ENCODE measurements around the gene GGTLC1. TPM values are rescaled to one million over a fixed set of nuclear protein-coding genes. Genes with fewer than 3 reads are reported as not detected.
"Not testable (repeated sequence)": the region's sequence is repeated elsewhere in the genome, so short reads cannot be mapped to it uniquely, and the experiment has no call there.

GGTLC1 gene
- polyA plus RNA-seq, 3 donors from 2014 or later, result not detected

DNA sequence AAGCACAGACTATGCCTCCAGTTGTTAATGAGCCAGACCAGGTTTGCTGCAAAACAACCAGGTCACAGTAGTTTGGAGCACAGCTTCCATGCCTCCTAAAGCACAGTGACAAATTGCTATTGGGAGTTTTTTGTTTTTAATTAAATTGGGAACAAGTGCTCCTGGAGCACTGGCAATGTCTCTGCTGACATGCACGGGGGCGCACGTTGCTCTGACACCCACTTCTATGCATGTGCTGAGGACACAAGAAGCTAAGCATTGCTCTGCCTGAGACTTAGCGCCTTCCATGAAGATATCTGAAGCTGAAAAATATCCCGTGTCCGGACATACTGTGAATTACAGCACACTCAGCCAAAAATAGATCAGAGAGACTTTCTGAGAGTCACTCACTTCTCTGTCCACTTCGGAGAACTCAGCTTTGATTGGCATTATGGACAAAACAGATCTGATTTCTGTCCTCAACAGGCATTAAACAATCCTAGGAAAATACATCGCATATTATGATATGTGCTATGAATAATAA, 18.6 kb upstream of the GGTLC1 start:
- Mint-ChIP-seq H3K4me3 (no peak overlapping the region), H3K9me3 (no peaks in the 10 kb centered on the region), H3K36me3 (no peaks in the 10 kb centered on the region), H3K4me1 (peaks cover 10 to 14% of the 10 kb centered on the region in 2 donors), H3K27me3 (ENCODE audit: low read depth in 3 of 3) (peaks cover 2 to 3% (median 2%) of the 10 kb centered on the region in 3 donors), H3K27ac (no peak overlapping the region)
- no peak for DNase-seq

DNA sequence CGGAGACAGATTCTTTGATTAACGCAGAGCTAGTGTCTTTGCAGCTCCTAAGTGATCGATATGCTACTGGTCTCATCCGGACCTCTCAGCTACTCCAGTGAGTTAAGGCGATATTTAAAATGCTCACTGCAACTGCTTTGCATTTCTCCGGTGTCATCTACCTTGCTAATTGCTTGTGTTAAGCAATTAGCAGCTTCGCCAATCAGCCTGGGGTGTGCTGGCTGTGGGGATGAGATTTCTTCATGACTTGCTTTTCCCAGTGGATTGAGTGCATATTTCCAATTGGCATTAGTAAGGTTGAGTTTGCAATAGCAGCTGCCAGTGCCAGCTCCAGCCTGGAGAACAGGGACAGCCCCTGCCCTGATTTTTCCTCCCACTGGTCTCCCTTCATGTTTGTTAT, 18.0 kb upstream of the GGTLC1 start:
- no peaks in the 10 kb centered on the region for H3K9me3 Mint-ChIP-seq
- H3K4me3 Mint-ChIP-seq, result no peak overlapping the region
- H3K36me3 Mint-ChIP-seq, result no peaks in the 10 kb centered on the region
- H3K27me3 Mint-ChIP-seq (ENCODE audit: low read depth in 3 of 3), result peaks cover 2 to 3% (median 3%) of the 10 kb centered on the region in 3 donors
- no peak overlapping the region for H3K27ac Mint-ChIP-seq
- DNase-seq, result no peak
- H3K4me1 Mint-ChIP-seq, result peaks cover 8 to 10% of the 10 kb centered on the region in 2 donors

DNA sequence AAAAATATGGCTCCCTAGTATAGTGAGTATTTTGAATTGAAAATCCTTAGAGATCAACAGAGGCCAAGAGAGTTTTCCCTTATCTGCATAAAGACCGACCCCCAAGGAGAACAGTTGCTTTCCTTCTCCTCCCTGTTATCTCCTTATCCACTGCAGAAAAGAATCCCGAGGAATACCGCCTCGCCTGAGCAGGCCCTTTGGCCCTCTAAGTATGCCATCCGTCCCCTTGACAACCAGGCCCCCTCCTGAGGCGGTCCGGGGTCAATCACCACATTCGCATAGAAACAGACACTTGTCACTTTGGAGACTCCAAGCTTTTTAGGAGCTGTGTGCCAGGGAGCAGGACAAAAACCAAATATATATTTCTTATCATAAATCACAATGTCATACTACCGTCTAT, 15.9 kb upstream of the GGTLC1 start:
- Mint-ChIP-seq H3K4me3 (no peak overlapping the region), H3K36me3 (no peaks in the 10 kb centered on the region), H3K9me3 (no peaks in the 10 kb centered on the region), H3K27me3 (ENCODE audit: low read depth in 3 of 3) (peaks cover 3 to 6% (median 4%) of the 10 kb centered on the region in 3 donors), H3K27ac (peak overlapping the region in 1 of 6 donors; percentile 13), H3K4me1 (peaks cover 5 to 10% of the 10 kb centered on the region in 2 donors)
- DNase-seq, result no peak

DNA sequence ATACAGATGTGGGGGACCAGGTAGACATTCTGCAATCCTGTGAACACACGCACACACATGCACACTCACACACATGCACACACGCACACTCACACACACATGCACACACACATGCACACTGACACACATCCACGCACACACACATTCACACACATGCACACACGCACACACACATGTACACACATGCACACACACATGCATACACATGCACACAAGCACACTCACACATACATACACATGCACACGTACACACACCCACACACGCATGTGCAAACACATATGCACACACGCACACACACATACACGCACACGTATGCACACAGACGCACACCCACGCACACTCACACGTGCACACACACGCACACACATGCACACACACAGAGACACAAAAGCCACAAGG, 14.3 kb upstream of the GGTLC1 start:
- peaks cover 3 to 6% (median 6%) of the 10 kb centered on the region in 3 donors for H3K27me3 Mint-ChIP-seq (ENCODE audit: low read depth in 3 of 3)
- no peak overlapping the region for H3K4me3 Mint-ChIP-seq
- no peaks in the 10 kb centered on the region for H3K9me3 Mint-ChIP-seq
- no peak for DNase-seq
- H3K36me3 Mint-ChIP-seq, result no peaks in the 10 kb centered on the region
- no peak overlapping the region for H3K27ac Mint-ChIP-seq
- peaks cover 5 to 10% of the 10 kb centered on the region in 2 donors for H3K4me1 Mint-ChIP-seq

DNA sequence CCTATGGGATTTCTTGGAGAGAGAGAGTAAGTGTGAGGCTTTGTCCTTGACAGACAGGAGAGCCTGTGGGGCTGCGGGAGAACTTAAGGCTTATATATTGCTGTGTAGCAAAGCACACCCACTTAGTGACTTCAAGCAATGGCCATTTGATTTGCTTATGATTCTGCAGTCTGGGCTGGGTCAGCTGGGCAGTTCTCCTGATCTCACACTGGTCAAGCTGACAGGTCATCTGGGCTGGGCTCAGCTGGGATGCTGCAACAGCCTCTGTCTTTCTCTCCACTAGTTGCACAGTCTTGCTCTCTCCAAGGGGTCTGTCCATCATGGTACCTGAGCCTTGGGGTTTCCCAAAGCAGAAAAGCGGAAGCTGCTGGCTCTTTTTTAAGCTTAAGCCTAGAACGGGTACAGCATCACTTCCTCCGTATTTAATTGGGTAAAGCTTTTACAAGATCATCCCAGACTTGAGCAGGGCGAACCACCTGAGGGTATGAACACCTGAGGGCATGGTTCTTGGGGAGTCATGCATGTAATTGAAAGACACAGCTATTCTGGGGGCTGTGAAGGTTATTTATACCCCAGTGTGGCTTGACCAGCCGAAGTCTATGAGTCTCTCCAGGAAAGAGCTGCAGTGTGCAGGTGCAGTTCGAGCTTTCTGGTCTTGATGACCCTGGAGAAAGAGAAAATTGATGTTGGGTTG, 13.3 kb upstream of the GGTLC1 start:
- H3K4me1 Mint-ChIP-seq, result peaks cover 5 to 10% of the 10 kb centered on the region in 2 donors
- H3K4me3 Mint-ChIP-seq, result no peak overlapping the region
- no peak for DNase-seq
- peak overlapping the region in 1 of 6 donors; percentile 26 for H3K27ac Mint-ChIP-seq
- peaks cover 6 to 7% (median 6%) of the 10 kb centered on the region in 3 donors for H3K27me3 Mint-ChIP-seq (ENCODE audit: low read depth in 3 of 3)
- no peaks in the 10 kb centered on the region for H3K9me3 Mint-ChIP-seq
- H3K36me3 Mint-ChIP-seq, result no peaks in the 10 kb centered on the region

DNA sequence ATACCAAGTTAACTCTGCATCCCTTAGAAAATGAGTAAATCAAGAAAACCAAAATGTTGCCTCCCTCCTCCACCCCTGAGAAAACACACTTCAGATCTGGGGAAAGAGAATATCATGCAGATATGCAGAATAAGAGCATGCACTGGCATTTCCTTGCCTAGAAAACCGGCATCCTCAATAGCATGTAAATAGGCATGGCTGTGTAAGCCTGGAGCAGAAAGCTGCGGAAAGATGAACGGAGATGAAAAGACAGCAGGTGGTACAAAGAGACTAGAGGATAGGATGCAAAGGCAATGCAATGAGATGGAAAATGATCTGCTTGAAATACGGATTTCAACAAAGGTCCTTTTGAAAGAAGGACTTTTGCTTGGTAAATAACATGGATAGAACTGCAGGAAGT, 10.3 kb upstream of the GGTLC1 start:
- H3K4me3 Mint-ChIP-seq, result no peak overlapping the region
- H3K27ac Mint-ChIP-seq, result no peak overlapping the region
- peaks cover 5 to 10% of the 10 kb centered on the region in 2 donors for H3K4me1 Mint-ChIP-seq
- peaks cover 9 to 10% (median 10%) of the 10 kb centered on the region in 3 donors for H3K27me3 Mint-ChIP-seq (ENCODE audit: low read depth in 3 of 3)
- no peaks in the 10 kb centered on the region for H3K36me3 Mint-ChIP-seq
- H3K9me3 Mint-ChIP-seq, result no peaks in the 10 kb centered on the region
- no peak for DNase-seq

DNA sequence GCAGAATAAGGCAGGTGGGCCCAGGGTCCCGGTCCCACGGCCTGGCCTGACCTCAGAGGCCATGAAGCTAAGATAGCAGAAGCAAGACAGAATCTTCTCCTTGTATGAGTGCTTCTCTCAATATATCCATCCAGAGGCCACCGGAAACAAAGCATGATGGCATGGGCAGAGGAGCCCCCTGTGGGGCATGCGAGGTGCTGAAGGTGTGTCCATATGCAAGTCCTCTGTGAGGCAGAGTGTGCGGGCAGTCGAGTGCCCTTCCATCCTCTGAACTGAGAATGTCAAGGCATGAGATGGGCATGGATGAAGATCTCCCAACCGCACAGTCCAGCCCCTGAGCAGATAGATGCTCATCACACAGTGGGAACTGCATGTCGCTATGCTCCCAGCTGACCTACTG, 9.8 kb upstream of the GGTLC1 start:
- Mint-ChIP-seq H3K36me3 (no peaks in the 10 kb centered on the region), H3K4me1 (peaks cover 5 to 10% of the 10 kb centered on the region in 2 donors), H3K9me3 (no peaks in the 10 kb centered on the region), H3K4me3 (no peak overlapping the region), H3K27ac (no peak overlapping the region), H3K27me3 (ENCODE audit: low read depth in 3 of 3) (peaks cover 9 to 10% (median 10%) of the 10 kb centered on the region in 3 donors)
- DNase-seq, result no peak

DNA sequence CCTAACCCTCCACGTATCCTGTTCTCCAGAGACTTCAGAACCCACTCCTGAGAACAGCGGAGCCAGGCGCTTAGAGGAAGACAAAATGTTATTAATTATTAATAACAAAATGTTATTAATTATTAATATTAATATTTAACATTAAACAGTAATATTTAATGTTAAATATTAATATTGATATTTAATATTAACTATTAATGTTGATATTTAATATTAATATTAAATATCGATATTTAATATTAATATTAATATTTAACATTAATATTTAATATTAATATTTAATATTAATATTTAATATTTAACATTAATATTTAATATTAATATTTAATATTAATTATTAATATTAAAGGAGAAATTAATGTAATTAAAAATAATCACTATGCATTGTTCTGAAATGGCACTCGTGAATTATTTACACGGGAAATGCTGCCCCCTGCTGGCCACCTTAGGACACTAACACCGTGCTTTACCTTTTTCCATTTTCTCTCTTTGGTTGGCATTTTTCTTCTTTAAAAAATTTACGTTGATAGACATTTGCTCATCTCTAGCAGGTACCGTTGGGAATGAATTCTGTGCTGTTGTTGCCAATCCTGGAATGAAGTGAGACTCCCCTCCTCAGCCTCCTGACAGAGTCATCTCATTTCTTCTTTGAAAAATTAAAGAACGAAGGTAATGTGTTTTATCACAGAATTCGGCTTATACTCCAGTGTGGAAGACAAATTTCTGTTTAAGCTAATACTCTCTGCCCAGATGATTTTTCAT, 7.5 kb upstream of the GGTLC1 start:
- Mint-ChIP-seq H3K4me1 (no peaks in the 10 kb centered on the region), H3K36me3 (no peaks in the 10 kb centered on the region), H3K27ac (peak overlapping the region in 3 of 6 donors; percentile 9 to 60 (median 18)), H3K4me3 (no peak overlapping the region), H3K9me3 (no peaks in the 10 kb centered on the region), H3K27me3 (ENCODE audit: low read depth in 3 of 3) (peaks cover 5 to 10% (median 9%) of the 10 kb centered on the region in 3 donors)
- peak in 2 of 3 donors; percentile 36 to 48 for DNase-seq

DNA sequence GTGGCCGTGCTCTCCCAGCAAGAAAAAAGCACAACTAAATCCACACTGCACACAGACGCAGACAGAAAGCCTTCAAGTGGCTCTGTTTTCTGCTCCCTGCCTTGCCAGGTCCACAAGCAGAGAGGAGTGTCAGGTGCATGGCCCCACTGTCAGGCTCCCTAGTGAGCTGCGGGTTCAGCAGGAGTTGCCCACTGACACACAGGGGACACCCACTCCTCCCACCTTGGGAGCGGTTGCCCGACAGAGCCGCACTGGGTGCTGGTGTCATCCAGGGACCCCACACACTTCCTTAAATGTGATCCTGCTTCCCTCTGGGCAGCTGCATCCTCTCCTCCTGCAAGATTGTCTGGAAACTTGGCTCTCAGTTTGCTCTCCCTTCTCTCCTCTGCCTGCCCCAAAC, 6.7 kb upstream of the GGTLC1 start:
- not testable (repeated sequence) for H3K9me3 Mint-ChIP-seq; H3K27me3 Mint-ChIP-seq (ENCODE audit: low read depth in 3 of 3); H3K27ac Mint-ChIP-seq; H3K4me1 Mint-ChIP-seq; H3K4me3 Mint-ChIP-seq; H3K36me3 Mint-ChIP-seq
- peak in 1 of 3 donors; percentile 4 for DNase-seq

DNA sequence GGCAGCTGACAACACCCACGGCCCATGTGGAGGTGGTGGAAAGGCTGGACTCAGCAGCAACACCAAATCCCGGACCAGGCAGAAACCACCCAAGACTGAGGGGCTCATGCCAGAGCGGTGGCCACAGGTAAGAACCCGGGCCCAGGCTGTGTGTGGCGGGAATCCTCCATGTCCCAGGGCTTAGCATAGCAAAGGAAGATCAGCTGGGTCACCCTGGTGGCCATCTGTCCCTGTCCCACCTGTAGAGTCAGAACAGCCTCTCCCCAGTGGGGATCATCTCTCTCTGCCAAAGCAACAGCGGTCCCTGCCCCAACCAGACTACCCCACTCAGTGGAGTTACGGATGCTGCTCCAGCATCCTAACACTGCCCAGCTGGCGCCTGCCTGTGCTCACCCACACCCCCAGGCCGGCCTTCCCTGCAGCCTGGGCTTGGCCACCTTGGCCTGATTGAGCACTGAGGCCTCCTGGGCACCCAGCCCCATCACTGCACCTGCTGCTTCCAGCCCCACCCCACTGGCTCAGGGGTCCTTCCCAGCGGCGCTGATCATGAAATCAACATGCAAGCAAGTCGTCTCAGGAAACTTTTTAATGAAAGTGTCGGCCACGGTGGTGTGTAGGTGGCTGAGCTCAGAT, 5.5 kb upstream of the GGTLC1 start:
- not testable (repeated sequence) for DNase-seq; H3K9me3 Mint-ChIP-seq; H3K4me1 Mint-ChIP-seq; H3K27me3 Mint-ChIP-seq (ENCODE audit: low read depth in 3 of 3); H3K4me3 Mint-ChIP-seq; H3K36me3 Mint-ChIP-seq; H3K27ac Mint-ChIP-seq

DNA sequence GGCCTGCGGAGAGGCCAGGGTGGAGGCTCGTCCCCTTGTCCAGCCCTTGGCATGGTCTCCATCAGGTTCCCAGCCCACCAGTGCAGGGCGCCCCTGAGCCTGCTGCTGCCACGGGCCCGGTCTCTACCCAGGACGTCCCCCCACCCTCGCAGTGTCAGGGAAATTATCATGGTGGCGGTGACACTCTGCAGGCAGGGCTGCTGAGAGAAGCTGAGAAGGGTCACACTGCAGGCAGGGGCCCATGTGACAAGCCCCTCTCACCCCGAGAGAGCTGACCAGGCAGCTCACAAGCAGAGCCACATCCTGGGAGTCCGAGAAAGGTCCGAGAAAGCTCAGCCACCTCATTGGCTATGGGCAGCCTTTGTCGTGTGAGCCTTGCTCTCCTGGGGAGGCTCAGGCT, 4.9 kb upstream of the GGTLC1 start:
- H3K9me3 Mint-ChIP-seq; H3K27me3 Mint-ChIP-seq (ENCODE audit: low read depth in 3 of 3): not testable (repeated sequence)

DNA sequence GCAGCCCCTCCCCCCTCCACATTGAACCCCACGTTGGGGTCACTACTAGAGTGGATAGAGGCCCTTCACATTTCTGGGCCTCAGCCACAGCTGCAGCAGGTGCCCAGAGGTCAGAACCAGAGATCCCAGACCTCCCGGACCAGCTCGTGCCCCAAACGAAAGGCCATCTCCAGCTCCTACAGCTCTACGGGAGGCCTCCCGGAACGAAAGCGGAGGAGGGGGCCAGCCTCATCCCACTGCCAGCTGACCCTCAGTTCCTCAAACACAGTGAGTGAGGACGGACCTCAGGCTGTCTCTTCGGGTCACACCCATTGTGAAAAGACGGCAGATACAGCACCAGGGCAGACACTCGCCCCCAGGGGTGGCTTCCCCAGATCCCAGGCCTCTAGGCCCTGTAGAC, 1.7 kb upstream of the GGTLC1 start:
- DNase-seq; H3K27me3 Mint-ChIP-seq (ENCODE audit: low read depth in 3 of 3); H3K27ac Mint-ChIP-seq; H3K36me3 Mint-ChIP-seq; H3K4me1 Mint-ChIP-seq; H3K9me3 Mint-ChIP-seq; H3K4me3 Mint-ChIP-seq: not testable (repeated sequence)

More for the DNA sequence above, 4.9 kb upstream of the GGTLC1 start:
- H3K27ac Mint-ChIP-seq, H3K4me3 Mint-ChIP-seq, DNase-seq, H3K36me3 Mint-ChIP-seq, H3K4me1 Mint-ChIP-seq: not testable (repeated sequence)

DNA sequence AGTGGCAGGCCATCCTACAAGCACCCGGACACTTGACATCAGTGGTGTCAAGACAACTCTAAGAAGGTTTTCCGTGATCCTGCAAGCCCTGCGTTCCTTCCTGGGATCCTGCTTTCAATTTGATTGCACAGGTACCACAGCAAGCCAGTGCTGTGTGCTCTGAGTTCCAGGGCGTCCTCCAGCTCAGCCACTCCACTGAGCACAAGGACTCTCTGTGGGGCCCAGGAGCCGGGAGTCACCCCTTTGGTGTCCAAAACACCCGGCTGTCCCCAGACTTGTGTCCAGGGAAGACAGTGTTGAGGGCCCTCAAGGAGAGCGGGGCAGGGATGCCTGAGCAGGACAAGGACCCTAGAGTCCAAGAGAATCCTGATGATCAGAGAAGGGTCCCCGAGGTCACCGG, 387 bp upstream of the GGTLC1 start:
- not testable (repeated sequence) for H3K27ac Mint-ChIP-seq; H3K27me3 Mint-ChIP-seq (ENCODE audit: low read depth in 3 of 3); DNase-seq

DNA sequence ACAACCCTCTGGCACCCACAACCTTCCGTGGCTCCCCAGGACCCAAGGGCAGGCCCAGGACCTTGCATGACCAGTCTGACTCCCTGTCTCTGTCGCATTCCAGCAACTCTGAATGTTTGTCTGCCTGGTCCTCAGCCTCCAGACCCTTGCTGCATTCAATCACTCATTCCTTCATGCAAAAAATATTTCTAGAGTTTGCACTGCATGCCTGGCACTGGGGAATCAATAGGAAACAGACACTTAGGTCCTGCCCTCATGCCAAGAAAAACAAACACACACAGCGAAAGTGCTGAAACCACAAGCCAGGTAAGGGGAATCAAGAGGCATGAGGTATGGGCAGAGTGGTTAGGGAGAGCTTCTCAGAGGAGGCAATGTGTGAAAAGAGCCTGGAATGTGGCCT, 1.9 kb downstream of the GGTLC1 start:
- H3K9me3 Mint-ChIP-seq; H3K4me3 Mint-ChIP-seq; H3K36me3 Mint-ChIP-seq; DNase-seq; H3K4me1 Mint-ChIP-seq; H3K27ac Mint-ChIP-seq; H3K27me3 Mint-ChIP-seq (ENCODE audit: low read depth in 3 of 3): not testable (repeated sequence)

More for the DNA sequence above, 387 bp upstream of the GGTLC1 start:
- H3K36me3 Mint-ChIP-seq, H3K9me3 Mint-ChIP-seq, H3K4me3 Mint-ChIP-seq, H3K4me1 Mint-ChIP-seq: not testable (repeated sequence)
